ENCODE results near the gene DOCK1. TPM values are rescaled to one million over a fixed set of nuclear protein-coding genes. Genes with fewer than 3 reads are reported as not detected.

Gene DOCK1
- total RNA-seq, 2 donors from 2014 or later: 52.9 to 76.7 TPM

DNA sequence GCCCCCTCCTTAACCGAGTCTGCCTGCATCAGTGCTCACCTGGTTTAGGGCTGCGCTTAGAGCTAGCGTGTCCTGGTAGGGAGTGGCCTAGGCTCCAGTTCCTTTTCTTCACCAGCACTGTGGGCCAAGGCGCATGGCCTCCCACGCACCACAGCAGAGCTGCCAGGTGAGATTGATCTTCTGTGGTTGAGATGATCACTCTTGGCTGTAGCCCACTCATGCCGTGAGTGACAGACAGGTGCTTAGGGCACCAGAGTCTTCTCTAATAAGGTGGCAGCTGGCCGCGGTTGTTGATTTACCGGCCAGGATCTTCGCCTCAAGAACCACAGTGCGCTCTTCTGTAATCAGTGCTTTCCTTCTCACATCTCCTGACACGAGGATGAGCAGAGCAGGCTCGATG is 448.3 kb downstream of the DOCK1 start:
- Histone ChIP-seq H3K4me1 (ENCODE audit: control insufficient read depth in 1 of 2, low read depth in 2 of 2) (no peaks in the 10 kb centered on the region), H3K36me3 (peaks cover 3% of the 10 kb centered on the region), H3K27me3 (replicated peaks; ENCODE audit: insufficient read depth) (no peaks in the 10 kb centered on the region), H3K4me3 (no peak overlapping the region), H3K27ac (no peak overlapping the region), H3K9me3 (no peaks in the 10 kb centered on the region)
- DNase-seq (ENCODE audit: low spot score): no peak
- ATAC-seq (ENCODE audit: insufficient number of reproducible peaks, low FRiP score, low read depth): no peak
- TF ChIP-seq, protein P1, sequence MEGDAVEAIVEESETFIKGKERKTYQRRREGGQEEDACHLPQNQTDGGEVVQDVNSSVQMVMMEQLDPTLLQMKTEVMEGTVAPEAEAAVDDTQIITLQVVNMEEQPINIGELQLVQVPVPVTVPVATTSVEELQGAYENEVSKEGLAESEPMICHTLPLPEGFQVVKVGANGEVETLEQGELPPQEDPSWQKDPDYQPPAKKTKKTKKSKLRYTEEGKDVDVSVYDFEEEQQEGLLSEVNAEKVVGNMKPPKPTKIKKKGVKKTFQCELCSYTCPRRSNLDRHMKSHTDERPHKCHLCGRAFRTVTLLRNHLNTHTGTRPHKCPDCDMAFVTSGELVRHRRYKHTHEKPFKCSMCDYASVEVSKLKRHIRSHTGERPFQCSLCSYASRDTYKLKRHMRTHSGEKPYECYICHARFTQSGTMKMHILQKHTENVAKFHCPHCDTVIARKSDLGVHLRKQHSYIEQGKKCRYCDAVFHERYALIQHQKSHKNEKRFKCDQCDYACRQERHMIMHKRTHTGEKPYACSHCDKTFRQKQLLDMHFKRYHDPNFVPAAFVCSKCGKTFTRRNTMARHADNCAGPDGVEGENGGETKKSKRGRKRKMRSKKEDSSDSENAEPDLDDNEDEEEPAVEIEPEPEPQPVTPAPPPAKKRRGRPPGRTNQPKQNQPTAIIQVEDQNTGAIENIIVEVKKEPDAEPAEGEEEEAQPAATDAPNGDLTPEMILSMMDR (IDR thresholded peaks at IDR 0.05): no peak

GRCh38 chr10:127354255-127354654 is 449.0 kb downstream of the DOCK1 start:
- ATAC-seq (ENCODE audit: insufficient number of reproducible peaks, low FRiP score, low read depth) (no peak), DNase-seq (ENCODE audit: low spot score) (no peak)
- Histone ChIP-seq H3K4me1 (ENCODE audit: control insufficient read depth in 1 of 2, low read depth in 2 of 2) (no peaks in the 10 kb centered on the region), H3K27me3 (replicated peaks; ENCODE audit: insufficient read depth) (no peaks in the 10 kb centered on the region), H3K36me3 (peaks cover 2% of the 10 kb centered on the region), H3K4me3 (no peak overlapping the region), H3K27ac (no peak overlapping the region), H3K9me3 (no peaks in the 10 kb centered on the region)
- TF ChIP-seq, protein P1 (IDR thresholded peaks at IDR 0.05): no peak

- Histone ChIP-seq H3K27me3 (replicated peaks; ENCODE audit: insufficient read depth) (no peaks in the 10 kb centered on the region), H3K27ac (no peak overlapping the region), H3K36me3 (no peaks in the 10 kb centered on the region), H3K9me3 (no peaks in the 10 kb centered on the region), H3K4me1 (ENCODE audit: control insufficient read depth in 1 of 2, low read depth in 2 of 2) (no peaks in the 10 kb centered on the region), H3K4me3 (no peak overlapping the region)
- TF ChIP-seq, protein P1 (IDR thresholded peaks at IDR 0.05): peak; percentile 39
- DNase-seq (ENCODE audit: low spot score) (no peak), ATAC-seq (ENCODE audit: insufficient number of reproducible peaks, low FRiP score, low read depth) (no peak)
Observed at GRCh38 chr10:127354992-127355391, 449.8 kb downstream of the DOCK1 start.

DNA sequence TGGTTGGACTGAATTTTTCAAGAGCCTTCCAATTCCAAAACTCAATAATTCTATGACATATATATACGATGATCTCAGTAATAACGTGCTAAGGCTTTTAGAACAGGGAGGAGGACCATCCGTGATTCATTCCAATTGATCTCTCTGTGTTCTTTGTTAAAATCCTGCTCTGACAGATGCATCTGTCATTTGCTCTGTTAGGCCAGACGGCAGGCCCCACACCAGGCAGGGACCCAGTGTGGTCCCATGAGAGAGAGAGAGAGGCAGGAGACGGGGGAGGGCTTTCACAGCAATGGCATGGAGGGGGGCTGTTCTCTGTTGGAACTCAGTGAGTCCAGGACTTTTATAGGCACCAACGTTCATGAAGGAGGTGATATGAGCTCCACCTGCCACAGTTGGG is 451.1 kb downstream of the DOCK1 start:
- TF ChIP-seq, protein P1 (IDR thresholded peaks at IDR 0.05): no peak

GRCh38 chr10:127357265-127357664 is 452.0 kb downstream of the DOCK1 start:
- Histone ChIP-seq H3K36me3 (no peaks in the 10 kb centered on the region), H3K4me1 (ENCODE audit: control insufficient read depth in 1 of 2, low read depth in 2 of 2) (no peaks in the 10 kb centered on the region), H3K4me3 (no peak overlapping the region), H3K27me3 (replicated peaks; ENCODE audit: insufficient read depth) (no peaks in the 10 kb centered on the region), H3K9me3 (no peaks in the 10 kb centered on the region), H3K27ac (no peak overlapping the region)
- no peak for ATAC-seq (ENCODE audit: insufficient number of reproducible peaks, low FRiP score, low read depth)
- TF ChIP-seq, protein P1 (IDR thresholded peaks at IDR 0.05): no peak
- DNase-seq (ENCODE audit: low spot score): no peak

More for the DNA sequence above, 451.1 kb downstream of the DOCK1 start:
- Histone ChIP-seq H3K27ac (no peak overlapping the region), H3K9me3 (no peaks in the 10 kb centered on the region), H3K4me1 (ENCODE audit: control insufficient read depth in 1 of 2, low read depth in 2 of 2) (no peaks in the 10 kb centered on the region), H3K27me3 (replicated peaks; ENCODE audit: insufficient read depth) (no peaks in the 10 kb centered on the region), H3K4me3 (no peak overlapping the region), H3K36me3 (no peaks in the 10 kb centered on the region)
- ATAC-seq (ENCODE audit: insufficient number of reproducible peaks, low FRiP score, low read depth) (no peak), DNase-seq (ENCODE audit: low spot score) (no peak)
